ENCODE data around the gene CCNA1.

CCNA1 gene

GRCh38 chr13:36432106-36432544 is at the start of gene CCNA1:
TSS of gene CCNA1 (plus strand) at chr13:36432495. CDS start at chr13:36433057, 562 bp downstream.
- H3K4me3 ChIP-seq (replicated peaks; ENCODE audit: low read depth, low read length) = peak within 1 kb of the TSS; percentile 40
- H3K36me3 ChIP-seq (ENCODE audit: control insufficient read depth, insufficient read depth, low read length) = no peaks in the 10 kb centered on the region
- peak; percentile 51 for DNase-seq (ENCODE audit: extremely low read depth, insufficient read length)
- no peak for TF ChIP-seq CTCF (IDR thresholded peaks at IDR 0.05; ENCODE audit: insufficient read depth, low read length, poor library complexity, severe bottlenecking)
- peaks cover 2% of the 10 kb centered on the region for H3K27me3 ChIP-seq (replicated peaks; ENCODE audit: control insufficient read depth, insufficient read depth, low read length)

- Histone ChIP-seq H3K36me3 (ENCODE audit: control insufficient read depth, insufficient read depth, low read length) (no peaks in the 10 kb centered on the region), H3K4me3 (replicated peaks; ENCODE audit: low read depth, low read length) (no peak overlapping the region), H3K27me3 (replicated peaks; ENCODE audit: control insufficient read depth, insufficient read depth, low read length) (no peaks in the 10 kb centered on the region)
- no peak for TF ChIP-seq CTCF (IDR thresholded peaks at IDR 0.05; ENCODE audit: insufficient read depth, low read length, poor library complexity, severe bottlenecking)
- DNase-seq (ENCODE audit: extremely low read depth, insufficient read length) = no peak
Measured at GRCh38 chr13:36385489-36385888, 46.8 kb upstream of the CCNA1 start.

- DNase-seq (ENCODE audit: extremely low read depth, insufficient read length) = no peak
- no peaks in the 10 kb centered on the region for H3K36me3 ChIP-seq (ENCODE audit: control insufficient read depth, insufficient read depth, low read length)
- no peak for TF ChIP-seq CTCF (IDR thresholded peaks at IDR 0.05; ENCODE audit: insufficient read depth, low read length, poor library complexity, severe bottlenecking)
- H3K4me3 ChIP-seq (replicated peaks; ENCODE audit: low read depth, low read length) = no peak overlapping the region
- H3K27me3 ChIP-seq (replicated peaks; ENCODE audit: control insufficient read depth, insufficient read depth, low read length) = no peaks in the 10 kb centered on the region
Measured at GRCh38 chr13:36395280-36395679, 37.0 kb upstream of the CCNA1 start.

GRCh38 chr13:36405151-36405550 is 27.1 kb upstream of the CCNA1 start:
- TF ChIP-seq CTCF (IDR thresholded peaks at IDR 0.05; ENCODE audit: insufficient read depth, low read length, poor library complexity, severe bottlenecking) = no peak
- no peak for DNase-seq (ENCODE audit: extremely low read depth, insufficient read length)

GRCh38 chr13:36412736-36413135 is 19.6 kb upstream of the CCNA1 start:
- DNase-seq (ENCODE audit: extremely low read depth, insufficient read length) = no peak
- Histone ChIP-seq H3K36me3 (ENCODE audit: control insufficient read depth, insufficient read depth, low read length) (no peaks in the 10 kb centered on the region), H3K4me3 (replicated peaks; ENCODE audit: low read depth, low read length) (no peak overlapping the region), H3K27me3 (replicated peaks; ENCODE audit: control insufficient read depth, insufficient read depth, low read length) (no peaks in the 10 kb centered on the region)
- no peak for TF ChIP-seq CTCF (IDR thresholded peaks at IDR 0.05; ENCODE audit: insufficient read depth, low read length, poor library complexity, severe bottlenecking)

More at GRCh38 chr13:36405151-36405550, 27.1 kb upstream of the CCNA1 start:
- Histone ChIP-seq H3K27me3 (replicated peaks; ENCODE audit: control insufficient read depth, insufficient read depth, low read length) (no peaks in the 10 kb centered on the region), H3K4me3 (replicated peaks; ENCODE audit: low read depth, low read length) (no peak overlapping the region), H3K36me3 (ENCODE audit: control insufficient read depth, insufficient read depth, low read length) (no peaks in the 10 kb centered on the region)

- no peak for DNase-seq (ENCODE audit: extremely low read depth, insufficient read length)
- H3K27me3 ChIP-seq (replicated peaks; ENCODE audit: control insufficient read depth, insufficient read depth, low read length) = no peaks in the 10 kb centered on the region
- H3K36me3 ChIP-seq (ENCODE audit: control insufficient read depth, insufficient read depth, low read length) = no peaks in the 10 kb centered on the region
- TF ChIP-seq CTCF (IDR thresholded peaks at IDR 0.05; ENCODE audit: insufficient read depth, low read length, poor library complexity, severe bottlenecking) = no peak
- H3K4me3 ChIP-seq (replicated peaks; ENCODE audit: low read depth, low read length) = no peak overlapping the region
Measured at GRCh38 chr13:36413161-36413560, 19.1 kb upstream of the CCNA1 start.

All from GM06990 (cell line).